HG02759 (cell line): ENCODE data around the gene LIMCH1.

Experiments
- ATAC-seq: cut with Tn5 transposase; IDR thresholded peaks from one replicate; pipeline ENCODE4 v1.9.1; 2021; ENCODE audit warnings: mild to moderate bottlenecking, moderate library complexity; ENCODE audit not compliant: unreplicated experiment

LIMCH1 gene

GRCh38 chr4:41609851-41610250 is 71.9 kb downstream of the LIMCH1 start:
- no peak for ATAC-seq

- no peak for ATAC-seq
Measured at GRCh38 chr4:41610474-41610873, 72.5 kb downstream of the LIMCH1 start.

GRCh38 chr4:41611124-41611838 is 73.3 kb downstream of the LIMCH1 start:
- ATAC-seq = no peak

GRCh38 chr4:41611881-41612871 is 74.2 kb downstream of the LIMCH1 start:
- ATAC-seq = no peak

GRCh38 chr4:41613386-41613785 is 75.4 kb downstream of the LIMCH1 start:
- ATAC-seq = no peak

- ATAC-seq = no peak
Measured at GRCh38 chr4:41613821-41614220, 75.9 kb downstream of the LIMCH1 start.

GRCh38 chr4:41614519-41614918 is 76.6 kb downstream of the LIMCH1 start:
- no peak for ATAC-seq

- no peak for ATAC-seq
Measured at GRCh38 chr4:41619161-41619560, 81.2 kb downstream of the LIMCH1 start.

- no peak for ATAC-seq
Measured at GRCh38 chr4:41620594-41621256, 82.8 kb downstream of the LIMCH1 start.

- no peak for ATAC-seq
Measured at GRCh38 chr4:41622787-41623186, 84.8 kb downstream of the LIMCH1 start.

- no peak for ATAC-seq
Measured at GRCh38 chr4:41624765-41625164, 86.8 kb downstream of the LIMCH1 start.

- ATAC-seq = no peak
Measured at GRCh38 chr4:41625531-41625930, 87.6 kb downstream of the LIMCH1 start.

GRCh38 chr4:41628936-41629335 is 91.0 kb downstream of the LIMCH1 start:
- no peak for ATAC-seq

GRCh38 chr4:41631523-41631922 is 93.6 kb downstream of the LIMCH1 start:
- ATAC-seq = no peak

GRCh38 chr4:41632481-41633073 is 94.6 kb downstream of the LIMCH1 start:
- no peak for ATAC-seq

GRCh38 chr4:41633321-41633720 is 95.4 kb downstream of the LIMCH1 start:
- no peak for ATAC-seq

- no peak for ATAC-seq
Measured at GRCh38 chr4:41635441-41635840, 97.5 kb downstream of the LIMCH1 start.

GRCh38 chr4:41638203-41638602 is 100.2 kb downstream of the LIMCH1 start:
- no peak for ATAC-seq

- ATAC-seq = no peak
Measured at GRCh38 chr4:41638866-41639265, 100.9 kb downstream of the LIMCH1 start.

GRCh38 chr4:41639291-41639690 is 101.3 kb downstream of the LIMCH1 start:
- no peak for ATAC-seq

- no peak for ATAC-seq
Measured at GRCh38 chr4:41640906-41641305, 102.9 kb downstream of the LIMCH1 start.
